GM12878 (cell line): ENCODE data around the gene MBNL1. TPM values are rescaled to one million over a fixed set of nuclear protein-coding genes. Genes with fewer than 3 reads are reported as not detected.

Experiments
- ATAC-seq: fragments of 200-7000 bp; cut with Tn5 transposase; 3 replicates; pipeline ENCODE4 v1.9.1; 2020; ENCODE audit warnings: mild to moderate bottlenecking, moderate library complexity
- BruUV-seq: library from RNA; stranded (reverse); fragments of 400-500 nt; replicated peaks from 2 replicates; lab custom pipeline; 2021; lab: Mats Ljungman, UMichigan
- CTCF ChIA-PET: fragments of 300-600 bp; sonication (Branson Sonifier 250); formaldehyde crosslinking; extraction: SDS; loops from one replicate; lab custom pipeline; 2021; ENCODE audit warnings: inconsistent platforms; lab: Yijun Ruan, JAX
- POLR2A ChIA-PET: fragments of 350-600 bp; formaldehyde crosslinking; extraction: SDS; loops from one replicate; lab custom pipeline; 2021; ENCODE audit warnings: inconsistent platforms; lab: Charles Lee
- RAD21 ChIA-PET: fragments of 300-600 bp; sonication (Branson Sonifier 250); formaldehyde crosslinking; loops from one replicate; lab custom pipeline; 2023; ENCODE audit warnings: antibody characterized with exemption; ENCODE audit not compliant: unreplicated experiment; lab: Charles Lee
- SMC1A ChIA-PET: fragments of 300-600 bp; sonication (Branson Sonifier 250); formaldehyde crosslinking; loops from one replicate; lab custom pipeline; 2023; ENCODE audit not compliant: unreplicated experiment, uncharacterized antibody; lab: Charles Lee
- DNase-seq: peaks from one replicate; pipeline ENCODE4 v3.0.0-alpha.2; 2011; ENCODE audit warnings: low read depth, low spot score
- FAIRE-seq: peaks from 3 replicates; lab custom pipeline; 2011; peaks lifted over from hg19 to GRCh38; lab: Jason Lieb, UNC
- H2AFZ ChIP-seq: 2 replicates; pipeline ENCODE4 v1.6.0; 2011; ENCODE audit warnings: low read depth, low read length, control low read depth; ENCODE audit not compliant: control insufficient read depth
- H3K27ac ChIP-seq: 2 replicates; pipeline ENCODE4 v1.5.1; 2011; ENCODE audit warnings: control low read depth; ENCODE audit not compliant: control insufficient read depth, insufficient read depth
- H3K27me3 ChIP-seq, 2 experiments: replicated peaks in 1 of 2; 2 replicates each; pipeline versions ENCODE4 v1.6.0 to v1.6.1; 2011; ENCODE audit warnings: low read length in 1 of 2; ENCODE audit not compliant: control insufficient read depth in 2 of 2, insufficient read depth in 2 of 2
- H3K36me3 ChIP-seq, 2 experiments: 2 replicates each; pipeline ENCODE4 v1.5.1; 2011; ENCODE audit warnings: low read length in 1 of 2; ENCODE audit not compliant: control insufficient read depth in 2 of 2, insufficient read depth in 2 of 2
- H3K4me1 ChIP-seq: 2 replicates; pipeline ENCODE4 v1.6.1; 2011; ENCODE audit warnings: mild to moderate bottlenecking, low read length, moderate library complexity, mixed read lengths; ENCODE audit not compliant: control insufficient read depth, insufficient read depth
- H3K4me2 ChIP-seq: 2 replicates; pipeline ENCODE4 v1.6.0; 2011; ENCODE audit warnings: control low read depth; ENCODE audit not compliant: control insufficient read depth, insufficient read depth
- H3K4me3 ChIP-seq: fragments of 200-600 bp; sonication (generic); 2 replicates; pipeline ENCODE4 v1.5.1; 2016
- H3K79me2 ChIP-seq: 2 replicates; pipeline ENCODE4 v1.6.0; 2011; ENCODE audit warnings: low read length; ENCODE audit not compliant: control insufficient read depth, insufficient read depth
- H3K9ac ChIP-seq: 2 replicates; pipeline ENCODE4 v1.8.0; 2011; ENCODE audit warnings: low read length, control low read depth, mixed read lengths; ENCODE audit not compliant: control insufficient read depth, insufficient read depth
- H3K9me3 ChIP-seq: replicated peaks from 3 replicates; pipeline ENCODE4 v1.5.1; 2011; ENCODE audit warnings: mild to moderate bottlenecking, low read length; ENCODE audit not compliant: control insufficient read depth, insufficient read depth
- H4K20me1 ChIP-seq: 2 replicates; pipeline ENCODE4 v1.6.0; 2011; ENCODE audit not compliant: control insufficient read depth, insufficient read depth
- CBFB ChIP-seq: IDR thresholded peaks from 2 replicates; pipeline ENCODE4 v1.6.1; 2016; ENCODE audit warnings: antibody characterized with exemption, low read depth
- CEBPB ChIP-seq, 2 experiments: fragments of 150-350 bp in 1 of 2; IDR thresholded peaks; 2 replicates each; pipeline ENCODE4 v1.6.1; 2012 to 2014; ENCODE audit warnings: low read depth in 2 of 2, low read length in 2 of 2, borderline replicate concordance in 1 of 2, inconsistent platforms in 1 of 2
- CHD2 ChIP-seq: IDR thresholded peaks from 2 replicates; pipeline ENCODE4 v1.6.1; 2011; ENCODE audit warnings: low read depth, low read length, improper control_type of control experiment, borderline replicate concordance
- CTCF ChIP-seq, 3 experiments: IDR thresholded peaks in 2 of 3; conservative IDR thresholded peaks in 1 of 3; 2 replicates each; pipeline ENCODE4 v1.5.1; 2011; ENCODE audit warnings: low read depth in 3 of 3, low read length in 3 of 3, mild to moderate bottlenecking in 3 of 3, control low read depth in 2 of 3, moderate library complexity in 2 of 3, inconsistent platforms in 1 of 3, mixed read lengths in 1 of 3; ENCODE audit not compliant: control insufficient read depth in 2 of 3, insufficient read depth in 1 of 3; ENCODE audit errors: extremely low read depth in 1 of 3
- EGR1 ChIP-seq, 2 experiments: IDR thresholded peaks; 1 replicate in 1 of 2; 2 replicates in 1 of 2; pipeline ENCODE4 v1.6.1; 2011 to 2012; ENCODE audit warnings: low read depth in 2 of 2, low read length in 2 of 2, borderline replicate concordance in 1 of 2, mild to moderate bottlenecking in 1 of 2, moderate library complexity in 1 of 2
- ESRRA ChIP-seq: IDR thresholded peaks from 2 replicates; pipeline ENCODE4 v1.6.1; 2012; ENCODE audit warnings: mild to moderate bottlenecking, low read length, improper control_type of control experiment
- EZH2 ChIP-seq: IDR thresholded peaks from 2 replicates; pipeline ENCODE4 v1.6.1; 2012; ENCODE audit warnings: low read depth, mild to moderate bottlenecking, control low read depth, inconsistent platforms, low read length, borderline replicate concordance; ENCODE audit not compliant: control insufficient read depth
- FOXM1 ChIP-seq: IDR thresholded peaks from 2 replicates; pipeline ENCODE4 v1.6.1; 2012; ENCODE audit warnings: low read depth, mild to moderate bottlenecking, inconsistent platforms, low read length, moderate library complexity
- HCFC1 ChIP-seq: fragments of 150-350 bp; IDR thresholded peaks from 2 replicates; pipeline ENCODE4 v1.6.1; 2014; ENCODE audit warnings: low read length
- IKZF2 ChIP-seq, 2 experiments: fragments of 450-650 bp; IDR thresholded peaks; 2 replicates each; pipeline ENCODE4 v1.6.1; 2017; ENCODE audit warnings: mild to moderate bottlenecking in 2 of 2, moderate library complexity in 2 of 2
- NR2C1 ChIP-seq: fragments of 450-650 bp; IDR thresholded peaks from 2 replicates; pipeline ENCODE4 v1.6.1; 2017; ENCODE audit warnings: antibody characterized with exemption, mild to moderate bottlenecking, moderate library complexity
- NR2F1 ChIP-seq: fragments of 450-650 bp; conservative IDR thresholded peaks from 2 replicates; pipeline ENCODE4 v1.6.1; 2017; ENCODE audit warnings: mild to moderate bottlenecking
- PAX5 ChIP-seq: IDR thresholded peaks from 2 replicates; pipeline ENCODE4 v1.6.1; 2011; ENCODE audit warnings: low read depth, low read length, borderline replicate concordance
- POLR2AphosphoS2 ChIP-seq: IDR thresholded peaks from 2 replicates; pipeline ENCODE4 v1.6.1; 2011; ENCODE audit warnings: low read depth, mild to moderate bottlenecking, low read length, improper control_type of control experiment, moderate library complexity
- RCOR1 ChIP-seq: conservative IDR thresholded peaks from 2 replicates; pipeline ENCODE4 v1.6.1; 2012; ENCODE audit warnings: low read depth, low read length, improper control_type of control experiment
- SMC3 ChIP-seq: IDR thresholded peaks from 2 replicates; pipeline ENCODE4 v1.6.1; 2011; ENCODE audit warnings: low read length, improper control_type of control experiment, borderline replicate concordance
- SRF ChIP-seq, 2 experiments: IDR thresholded peaks; 2 replicates each; pipeline ENCODE4 v1.6.1; 2011; ENCODE audit warnings: low read depth in 2 of 2, low read length in 2 of 2, mild to moderate bottlenecking in 1 of 2, moderate library complexity in 1 of 2
- SUPT20H ChIP-seq: IDR thresholded peaks from 2 replicates; pipeline ENCODE4 v1.6.1; 2011; ENCODE audit warnings: low read depth, mild to moderate bottlenecking, low read length, moderate library complexity, borderline replicate concordance; ENCODE audit not compliant: control insufficient read depth
- TARDBP ChIP-seq: IDR thresholded peaks from 2 replicates; pipeline ENCODE4 v1.6.1; 2016; ENCODE audit warnings: borderline replicate concordance
- TCF7 ChIP-seq: IDR thresholded peaks from 2 replicates; pipeline ENCODE4 v1.6.1; 2014; ENCODE audit warnings: antibody characterized with exemption, borderline replicate concordance
- WRNIP1 ChIP-seq: IDR thresholded peaks from 2 replicates; pipeline ENCODE4 v1.6.1; 2011; ENCODE audit warnings: low read depth, low read length, improper control_type of control experiment, borderline replicate concordance
- ZNF207 ChIP-seq: fragments of 450-650 bp; IDR thresholded peaks from 2 replicates; pipeline ENCODE4 v1.6.1; 2014; ENCODE audit warnings: antibody characterized with exemption, mild to moderate bottlenecking, borderline replicate concordance
- ZNF24 ChIP-seq: fragments of 450-650 bp; IDR thresholded peaks from 2 replicates; pipeline ENCODE4 v1.6.1; 2017; ENCODE audit warnings: antibody characterized with exemption, mild to moderate bottlenecking
- WGBS: methylation state at CpG from one replicate; pipeline ENCODE4 v1.1.6; 2016; ENCODE audit warnings: low lambda C conversion rate; ENCODE audit not compliant: insufficient replicate concordance, insufficient coverage; ENCODE audit errors: missing lambda C conversion rate; 5-methylcytosine and 5-hydroxymethylcytosine counted together
- in situ Hi-C: fragments of 300-500 bp; cut with MboI; formaldehyde crosslinking; loops from 9 replicates; pipeline ENCODE4 v1.14.3; 2018; ENCODE audit warnings: mixed read lengths
- intact Hi-C: fragments of 100-400 bp; cut with micrococcal nuclease; formaldehyde crosslinking; loops from one replicate; pipeline ENCODE4 v1.14.2; 2022; ENCODE audit not compliant: unreplicated experiment
- polyA plus RNA-seq, 11 experiments: library from polyadenylated mRNA; depleted of rRNA in 4 of 11; unstranded in 6 of 11; stranded (reverse) in 5 of 11; fragments of >200 nt; fragmentation: Nextera tagmentation in 4 of 11; fragmentation: Illumina TruSeq in 1 of 11; extraction: Ambion mirVana in 4 of 11; extraction: Trizol in 1 of 11; gene quantifications; 1 replicate in 1 of 11; 2 replicates in 10 of 11; pipeline versions ENCODE4 v1.2.1 to v1.2.3, GENCODE V29; 2011 to 2016; ENCODE audit warnings: inconsistent platforms in 2 of 11, missing spikeins in 2 of 11, low read depth in 1 of 11
- total RNA-seq, 4 experiments: library from RNA; depleted of rRNA in 3 of 4; stranded (reverse); fragments of >200 nt in 3 of 4; fragmentation: Illumina TruSeq in 1 of 4; extraction: Trizol in 1 of 4; gene quantifications; 2 replicates each; pipeline versions ENCODE4 v1.2.1 to v1.2.3, GENCODE V29; 2013 to 2021

The MBNL1 gene
- total and polyA plus RNA-seq, 10 of the 15 experiments (the other 5 are each of a cell fraction or from before 2014, with no cell fraction given): 59.6 to 337 (median 143) TPM

GRCh38 chr3:152298393-152299248, 29.9 kb downstream of the MBNL1 start:
- CTCF ChIA-PET: interaction anchor here (0.6 to 6.5 kb wide), 3 partner anchors 15 to 225 kb away, joined by 3 to 34 read pairs (median 3); no protein-coding TSS in a partner anchor
- intact Hi-C loops (no loop called here), in situ Hi-C loops (no loop called here)
- Histone ChIP-seq H4K20me1 (peaks cover 4% of the 10 kb centered on the region; the same call in 1 of the 2 replicates), H3K4me3 (peak overlapping the region; percentile 8), H3K4me1 (peaks cover 40% of the 10 kb centered on the region), H2AFZ (no peak overlapping the region; the same call in 1 of the 2 replicates), H3K27ac (peak overlapping the region; percentile 56), H3K4me2 (peak overlapping the region; percentile 92), H3K36me3 (peaks cover 4 to 22% of the 10 kb centered on the region in 2 experiments), H3K27me3 (no peaks in the 10 kb centered on the region), H3K9ac (no peak overlapping the region; the same call in 1 of the 2 replicates), H3K9me3 (no peaks in the 10 kb centered on the region; the same call in 2 of the 3 replicates), H3K79me2 (peaks cover 97% of the 10 kb centered on the region)
- peak; percentile 71 for ATAC-seq
- RAD21 ChIA-PET: interaction anchor here (0.7 kb wide), 1 partner anchor 224 kb away, joined by 4 read pairs; no protein-coding TSS in a partner anchor
- no TSS peak for BruUV-seq
- DNase-seq: peak; percentile 74
- 21% methylated on average over 14 of the region's 14 CpGs for WGBS
- POLR2A ChIA-PET: interaction anchor here (1.0 to 4.4 kb wide), 5 partner anchors 11 to 24 kb away, joined by 3 to 24 read pairs (median 3); no protein-coding TSS in a partner anchor
- FAIRE-seq: no peak
- SMC1A ChIA-PET: interaction anchor here (0.6 to 9.4 kb wide), 13 partner anchors 7 to 145 kb away, joined by 3 to 115 read pairs (median 12); no protein-coding TSS in a partner anchor
- TF ChIP-seq ESRRA (no peak), TCF7 (no peak), NR2C1 (peak; percentile 83), EGR1 (IDR thresholded peaks at IDR 0.05; ENCODE audit: borderline replicate concordance in 1 of 2, low read depth in 2 of 2, low read length in 2 of 2) (no peak), ZNF24 (no peak), SMC3 (no peak), CHD2 (no peak), POLR2AphosphoS2 (no peak), CBFB (no peak; the same call in 1 of the 2 replicates), EZH2 (no peak), FOXM1 (no peak), SRF (IDR thresholded peaks at IDR 0.05; ENCODE audit: low read depth in 2 of 2, low read length in 2 of 2) (no peak), RCOR1 (no peak), HCFC1 (no peak; the same call in 1 of the 2 replicates), CEBPB (IDR thresholded peaks at IDR 0.05; ENCODE audit: borderline replicate concordance in 1 of 2, low read depth in 2 of 2, low read length in 2 of 2) (no peak), ZNF207 (no peak), WRNIP1 (no peak), PAX5 (no peak), IKZF2 (IDR thresholded peaks at IDR 0.05) (no peak), CTCF (IDR thresholded peaks at IDR 0.05 in 2 of 3, conservative IDR thresholded peaks at IDR 0.05 in 1 of 3; ENCODE audit: control insufficient read depth in 2 of 3, extremely low read depth in 1 of 3, insufficient read depth in 1 of 3, low read depth in 3 of 3, low read length in 3 of 3) (no peak), SUPT20H (no peak), TARDBP (no peak), NR2F1 (peak; percentile 46)
